Lower leg skin (tissue), 3 donors: Measurements from ENCODE around the gene MAF.

Experiments
- CTCF ChIP-seq, 3 donors: fragments of 450-650 bp; IDR thresholded peaks; one replicate each; pipeline ENCODE4 v1.5.1; 2016; ENCODE audit warnings: antibody characterized with exemption in 3 of 3, mild to moderate bottlenecking in 3 of 3, moderate library complexity in 2 of 3
- POLR2A ChIP-seq, 2 donors: fragments of 450-650 bp; IDR thresholded peaks; one replicate each; pipeline ENCODE4 v1.6.1; 2016 to 2017; ENCODE audit warnings: antibody characterized with exemption in 2 of 2, mild to moderate bottlenecking in 1 of 2, moderate library complexity in 1 of 2

GRCh38 chr16:79610771-79611170 lies 10.2 kb upstream of the MAF start:
- TF ChIP-seq CTCF (IDR thresholded peaks at IDR 0.05) (no peak), POLR2A (IDR thresholded peaks at IDR 0.05) (no peak)
